Kidney capillary endothelial cell (primary cell): ENCODE data around the gene TFF3.
A peak's percentile ranks its signal among the peaks of the same experiment; 100 is the strongest.

Experiments
- DNase-seq: peaks from one replicate; pipeline ENCODE4 v3.0.0-alpha.2; 2018; ENCODE audit warnings: low spot score

The TFF3 gene

GRCh38 chr21:42289926-42290325 is 25.3 kb downstream of the TFF3 start:
- DNase-seq: no peak

- DNase-seq: no peak
Observed at GRCh38 chr21:42288962-42289361, 26.2 kb downstream of the TFF3 start.

- DNase-seq: no peak
Observed at GRCh38 chr21:42287193-42288083, 27.8 kb downstream of the TFF3 start.

- no peak for DNase-seq
Observed at GRCh38 chr21:42286416-42286815, 28.8 kb downstream of the TFF3 start.

GRCh38 chr21:42285569-42286245 is 29.5 kb downstream of the TFF3 start:
- DNase-seq: no peak

- no peak for DNase-seq
Observed at GRCh38 chr21:42282715-42283114, 32.5 kb downstream of the TFF3 start.

GRCh38 chr21:42282021-42282420 is 33.2 kb downstream of the TFF3 start:
- no peak for DNase-seq

- DNase-seq: no peak
Observed at GRCh38 chr21:42281181-42281680, 34.0 kb downstream of the TFF3 start.

GRCh38 chr21:42280356-42281180 is 34.6 kb downstream of the TFF3 start:
- DNase-seq: no peak

GRCh38 chr21:42279888-42280287 is 35.3 kb downstream of the TFF3 start:
- DNase-seq: no peak

- no peak for DNase-seq
Observed at GRCh38 chr21:42279341-42279871, 35.8 kb downstream of the TFF3 start.

GRCh38 chr21:42278451-42279149 is 36.6 kb downstream of the TFF3 start:
- no peak for DNase-seq

- DNase-seq: peak; percentile 44
Observed at GRCh38 chr21:42277593-42277992, 37.6 kb downstream of the TFF3 start.

GRCh38 chr21:42276526-42277154 is 38.6 kb downstream of the TFF3 start:
- no peak for DNase-seq

GRCh38 chr21:42276076-42276475 is 39.1 kb downstream of the TFF3 start:
- no peak for DNase-seq

- no peak for DNase-seq
Observed at GRCh38 chr21:42272984-42273600, 42.1 kb downstream of the TFF3 start.

GRCh38 chr21:42272109-42272962 is 42.9 kb downstream of the TFF3 start:
- DNase-seq: no peak

GRCh38 chr21:42271065-42271464 is 44.1 kb downstream of the TFF3 start:
- DNase-seq: no peak

- peak; percentile 66 for DNase-seq
Observed at GRCh38 chr21:42269386-42269785, 45.8 kb downstream of the TFF3 start.
